Heart left ventricle (tissue), 16 donors: ENCODE results near the gene SLC5A4. TPM values are rescaled to one million over a fixed set of nuclear protein-coding genes. Genes with fewer than 3 reads are reported as not detected.
"Not testable (repeated sequence)": the region's sequence is repeated elsewhere in the genome, so short reads cannot be mapped to it uniquely, and the experiment has no call there.

Source experiments
- ATAC-seq, 4 donors: fragments of 200-7000 bp; cut with Tn5 transposase; one replicate each; pipeline ENCODE4 v1.9.1; 2020 to 2022; ENCODE audit warnings: moderate library complexity in 4 of 4, mild to moderate bottlenecking in 3 of 4, moderate number of reproducible peaks in 1 of 4
- DNase-seq, 5 donors: peaks; one replicate each; pipeline ENCODE4 v3.0.0-alpha.2; 2020
- H3K27ac ChIP-seq, 12 donors: fragments of 200-600 bp; sonication (generic) in 4 of 12; one replicate each; pipeline versions ENCODE4 v1.5.0 to v1.8.0; 2016 to 2022; ENCODE audit warnings: mild to moderate bottlenecking in 2 of 12
- H3K27me3 ChIP-seq, 9 donors: fragments of 200-600 bp; sonication (generic) in 2 of 9; one replicate each; pipeline versions ENCODE4 v1.5.1 to v1.8.0; 2016 to 2022; ENCODE audit warnings: mild to moderate bottlenecking in 3 of 9
- H3K36me3 ChIP-seq, 9 donors: fragments of 200-600 bp; sonication (generic) in 2 of 9; one replicate each; pipeline versions ENCODE4 v1.5.0 to v1.8.0; 2018 to 2022; ENCODE audit warnings: mild to moderate bottlenecking in 2 of 9
- H3K4me1 ChIP-seq, 12 donors: fragments of 200-600 bp; sonication (generic) in 4 of 12; one replicate each; pipeline versions ENCODE4 v1.5.0 to v1.8.0; 2016 to 2022; ENCODE audit warnings: mild to moderate bottlenecking in 3 of 12
- H3K4me3 ChIP-seq, 12 donors: fragments of 200-600 bp; sonication (generic) in 4 of 12; one replicate each; pipeline versions ENCODE4 v1.5.0 to v1.8.0; 2017 to 2022; ENCODE audit warnings: mild to moderate bottlenecking in 9 of 12, moderate library complexity in 4 of 12
- H3K9me3 ChIP-seq, 12 donors: fragments of 200-600 bp; sonication (generic) in 4 of 12; one replicate each; pipeline versions ENCODE4 v1.5.0 to v1.8.0; 2016 to 2022; ENCODE audit warnings: mild to moderate bottlenecking in 1 of 12
- POLR2A ChIP-seq, 2 donors: fragments of 450-650 bp; IDR thresholded peaks; one replicate each; pipeline ENCODE4 v1.6.1; 2017; ENCODE audit warnings: antibody characterized with exemption in 2 of 2, mild to moderate bottlenecking in 2 of 2, moderate library complexity in 2 of 2
- WGBS, 4 donors: extraction: QIAGEN DNeasy Blood & Tissue Kit in 2 of 4; methylation state at CpG; one replicate each; pipeline versions ENCODE4 v1.1.5 to v1.1.7; 2013 to 2018; 5-methylcytosine and 5-hydroxymethylcytosine counted together
- intact Hi-C, 10 donors: fragments of 100-400 bp; cut with DNase I; formaldehyde crosslinking; loops; one replicate each; pipeline versions ENCODE4 v1.11.1 to v1.14.2; 2022
- polyA plus RNA-seq, 2 donors: library from polyadenylated mRNA; stranded (reverse); fragments of 200-250 nt; gene quantifications; one replicate each; pipeline ENCODE4 v1.2.3, GENCODE V29; 2013
- total RNA-seq, 9 donors: library from RNA; depleted of rRNA in 2 of 9; stranded (reverse); fragments of >200 nt in 2 of 9; fragmentation: NEBNext Ultra II Directional in 3 of 9; extraction: Animal tissue kit (Norgen Biotek cat#: 25700) in 3 of 9; gene quantifications; one replicate each; pipeline versions ENCODE4 v1.1.0 to v1.2.4, GENCODE V29; 2016 to 2023
- TF ChIP-seq, protein P1 (sequence below), 12 donors: fragments of 200-600 bp; sonication (generic) in 4 of 12; IDR thresholded peaks; one replicate each; pipeline versions ENCODE4 v1.5.0 to v1.8.0; 2018 to 2022; ENCODE audit warnings: antibody characterized with exemption in 12 of 12, mild to moderate bottlenecking in 5 of 12
- donor health status: ischemic (EF 13 %, LVEDD 7.1; RV severe dilation, severe dysfunction).
- donor health status: healthy with polysubstance abuse.
- donor health status: DM: no; HTN: yes; CAD: no.
- donor health status: DM: no; HTN: no; CAD: no.
- donor health status: ischemic (EF 25% LVEDD 6.9; RV normal size, moderate dysfunction).
- donor health status: ischemic (EF 25% LVEDD 5.7; RV mildly dilated, moderate dysfunction).
- donor health status: healthy.
- donor health status: DM: yes; HTN: yes; CAD: no.
- donor health status: ischemic (EF 35%, LVEDD 5.7; RV mildly dilated, moderate dysfunction).
- donor health status: nonischemic (EF 11% LVEDD 7.7; RV severe dilation, severe dysfunction).
- donor health status: DM: yes; HTN: yes; CAD: no.
- donor health status: PGD.
- donor health status: ischemic (EF 29% LVEDD 5.4; RV normal size, mild dysfunction).
- donor health status: nonischemic (EF 23%, LVEDD 6.1; RV moderate dilation, normal function).

SLC5A4 gene
- total and polyA plus RNA-seq, 11 donors, result 0.12 to 1.3 (median 0.28) TPM; not detected in 2

GRCh38 chr22:32202161-32202538 is 53.0 kb downstream of the SLC5A4 start:
- Histone ChIP-seq H3K4me1 (peaks cover 0 to 22% (median 0%) of the 10 kb centered on the region in 12 donors), H3K27me3 (peaks cover 0 to 35% (median 13%) of the 10 kb centered on the region in 9 donors), H3K36me3 (no peaks in the 10 kb centered on the region), H3K4me3 (no peak overlapping the region), H3K9me3 (no peaks in the 10 kb centered on the region), H3K27ac (no peak overlapping the region)
- ATAC-seq, result no peak
- no peak for TF ChIP-seq POLR2A (IDR thresholded peaks at IDR 0.05)
- TF ChIP-seq, protein P1, sequence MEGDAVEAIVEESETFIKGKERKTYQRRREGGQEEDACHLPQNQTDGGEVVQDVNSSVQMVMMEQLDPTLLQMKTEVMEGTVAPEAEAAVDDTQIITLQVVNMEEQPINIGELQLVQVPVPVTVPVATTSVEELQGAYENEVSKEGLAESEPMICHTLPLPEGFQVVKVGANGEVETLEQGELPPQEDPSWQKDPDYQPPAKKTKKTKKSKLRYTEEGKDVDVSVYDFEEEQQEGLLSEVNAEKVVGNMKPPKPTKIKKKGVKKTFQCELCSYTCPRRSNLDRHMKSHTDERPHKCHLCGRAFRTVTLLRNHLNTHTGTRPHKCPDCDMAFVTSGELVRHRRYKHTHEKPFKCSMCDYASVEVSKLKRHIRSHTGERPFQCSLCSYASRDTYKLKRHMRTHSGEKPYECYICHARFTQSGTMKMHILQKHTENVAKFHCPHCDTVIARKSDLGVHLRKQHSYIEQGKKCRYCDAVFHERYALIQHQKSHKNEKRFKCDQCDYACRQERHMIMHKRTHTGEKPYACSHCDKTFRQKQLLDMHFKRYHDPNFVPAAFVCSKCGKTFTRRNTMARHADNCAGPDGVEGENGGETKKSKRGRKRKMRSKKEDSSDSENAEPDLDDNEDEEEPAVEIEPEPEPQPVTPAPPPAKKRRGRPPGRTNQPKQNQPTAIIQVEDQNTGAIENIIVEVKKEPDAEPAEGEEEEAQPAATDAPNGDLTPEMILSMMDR (IDR thresholded peaks at IDR 0.05), result no peak
- DNase-seq, result no peak
- WGBS, 4 donors, result 21 to 27% (median 23%) methylated on average over 4 of the region's 4 CpGs
- intact Hi-C loops, result loop anchor here in 6 of 10 donors (2.0 to 10.0 kb wide), 3 partner anchors 63 to 227 kb away; no protein-coding TSS in a partner anchor

GRCh38 chr22:32200752-32201151 is 54.4 kb downstream of the SLC5A4 start:
- ATAC-seq (no peak), DNase-seq (no peak)
- H3K4me3 ChIP-seq, result no peak overlapping the region
- H3K4me1 ChIP-seq, result peaks cover 0 to 22% (median 0%) of the 10 kb centered on the region in 12 donors
- no peak overlapping the region for H3K27ac ChIP-seq
- H3K27me3 ChIP-seq, result peaks cover 0 to 38% (median 15%) of the 10 kb centered on the region in 9 donors
- WGBS, 4 donors, result 64 to 74% (median 67%) methylated on average over 10 of the region's 10 CpGs
- H3K9me3 ChIP-seq, result no peaks in the 10 kb centered on the region
- intact Hi-C loops, result loop anchor here in 6 of 10 donors (5.0 to 10.0 kb wide), 2 partner anchors 177 to 226 kb away; no protein-coding TSS in a partner anchor
- no peaks in the 10 kb centered on the region for H3K36me3 ChIP-seq
- TF ChIP-seq, protein P1 (IDR thresholded peaks at IDR 0.05), result no peak
- no peak for TF ChIP-seq POLR2A (IDR thresholded peaks at IDR 0.05)

GRCh38 chr22:32199961-32200360 is 55.2 kb downstream of the SLC5A4 start:
- intact Hi-C loops, result loop anchor here in 6 of 10 donors (5.0 to 10.0 kb wide), 2 partner anchors 177 to 225 kb away; no protein-coding TSS in a partner anchor
- 79 to 85% (median 81%) methylated on average over 6 to 7 of the region's 7 CpGs for WGBS, 4 donors
- Histone ChIP-seq H3K36me3 (no peaks in the 10 kb centered on the region), H3K27ac (no peak overlapping the region), H3K9me3 (no peaks in the 10 kb centered on the region), H3K27me3 (peaks cover 0 to 37% (median 15%) of the 10 kb centered on the region in 9 donors), H3K4me1 (peaks cover 0 to 22% (median 0%) of the 10 kb centered on the region in 12 donors), H3K4me3 (no peak overlapping the region)
- ATAC-seq (no peak), DNase-seq (no peak)
- no peak for TF ChIP-seq POLR2A (IDR thresholded peaks at IDR 0.05)

GRCh38 chr22:32199341-32199740 is 55.8 kb downstream of the SLC5A4 start:
- WGBS, 4 donors, result 81 to 93% (median 91%) methylated on average over 1 to 6 of the region's 6 CpGs
- H3K36me3 ChIP-seq, result no peaks in the 10 kb centered on the region
- H3K4me1 ChIP-seq, result peaks cover 0 to 22% (median 0%) of the 10 kb centered on the region in 12 donors
- no peak for TF ChIP-seq POLR2A (IDR thresholded peaks at IDR 0.05)
- TF ChIP-seq, protein P1 (IDR thresholded peaks at IDR 0.05), result no peak
- intact Hi-C loops, result no loop called here
- no peaks in the 10 kb centered on the region for H3K9me3 ChIP-seq
- no peak overlapping the region for H3K27ac ChIP-seq
- no peak for ATAC-seq
- peaks cover 0 to 31% (median 13%) of the 10 kb centered on the region in 9 donors for H3K27me3 ChIP-seq
- DNase-seq, result no peak
- no peak overlapping the region for H3K4me3 ChIP-seq

- WGBS, 4 donors, result 81 to 93% (median 84%) methylated on average over 5 of the region's 5 CpGs
Observed at GRCh38 chr22:32197553-32198226, 57.5 kb downstream of the SLC5A4 start.

GRCh38 chr22:32195900-32196299 is 59.2 kb downstream of the SLC5A4 start:
- 79 to 85% (median 80%) methylated on average over 3 of the region's 3 CpGs for WGBS, 4 donors
- H3K4me1 ChIP-seq, DNase-seq, intact Hi-C loops, H3K9me3 ChIP-seq, H3K4me3 ChIP-seq, H3K27ac ChIP-seq, ATAC-seq, H3K36me3 ChIP-seq: not testable (repeated sequence)
- H3K27me3 ChIP-seq, result peaks cover 0 to 15% (median 2%) of the 10 kb centered on the region in 9 donors

More at GRCh38 chr22:32197553-32198226, 57.5 kb downstream of the SLC5A4 start:
- H3K4me3 ChIP-seq, ATAC-seq, H3K9me3 ChIP-seq, H3K27ac ChIP-seq, H3K4me1 ChIP-seq, intact Hi-C loops, H3K36me3 ChIP-seq, DNase-seq: not testable (repeated sequence)
- H3K27me3 ChIP-seq, result peaks cover 0 to 18% (median 2%) of the 10 kb centered on the region in 9 donors

- WGBS, 4 donors, result 84 to 87% (median 85%) methylated on average over 8 to 9 of the region's 9 CpGs
- intact Hi-C loops, H3K36me3 ChIP-seq, H3K9me3 ChIP-seq, ATAC-seq, H3K4me3 ChIP-seq, H3K27ac ChIP-seq, H3K4me1 ChIP-seq, DNase-seq: not testable (repeated sequence)
- peaks cover 0 to 18% (median 0%) of the 10 kb centered on the region in 9 donors for H3K27me3 ChIP-seq
Observed at GRCh38 chr22:32193346-32193745, 61.8 kb downstream of the SLC5A4 start.

- WGBS, 4 donors, result 81 to 85% (median 84%) methylated on average over 15 of the region's 15 CpGs
- intact Hi-C loops, H3K4me3 ChIP-seq, H3K36me3 ChIP-seq, H3K27ac ChIP-seq, H3K4me1 ChIP-seq, H3K27me3 ChIP-seq, DNase-seq, ATAC-seq, H3K9me3 ChIP-seq: not testable (repeated sequence)
Observed at GRCh38 chr22:32191021-32191420, 64.1 kb downstream of the SLC5A4 start.
